GM12865 (cell line): ENCODE results near the gene ITGAD.

Experiments used
- DNase-seq: peaks from one replicate; pipeline ENCODE4 v3.0.0; 2010; ENCODE audit warnings: low read depth
- H3K4me3 ChIP-seq: 2 replicates; pipeline ENCODE4 v1.5.1; 2011; ENCODE audit warnings: mild to moderate bottlenecking, low read depth, low read length, control low read depth
- TF ChIP-seq, protein P1 (sequence below): IDR thresholded peaks from 2 replicates; pipeline ENCODE4 v1.5.1; 2011; ENCODE audit warnings: low read length, control low read depth, low read depth, inconsistent platforms; ENCODE audit not compliant: insufficient read depth; ENCODE audit errors: missing control alignments

Gene ITGAD

GRCh38 chr16:31458844-31459686 lies 65.9 kb downstream of the ITGAD start, which contains the start of gene ARMC5:
ARMC5 (plus strand) TSS chr16:31459501; CDS start chr16:31459525, 24 bp downstream.
- peak within 1 kb of the TSS; percentile 85 for H3K4me3 ChIP-seq
- peak; percentile 99 for DNase-seq
- TF ChIP-seq, protein P1, sequence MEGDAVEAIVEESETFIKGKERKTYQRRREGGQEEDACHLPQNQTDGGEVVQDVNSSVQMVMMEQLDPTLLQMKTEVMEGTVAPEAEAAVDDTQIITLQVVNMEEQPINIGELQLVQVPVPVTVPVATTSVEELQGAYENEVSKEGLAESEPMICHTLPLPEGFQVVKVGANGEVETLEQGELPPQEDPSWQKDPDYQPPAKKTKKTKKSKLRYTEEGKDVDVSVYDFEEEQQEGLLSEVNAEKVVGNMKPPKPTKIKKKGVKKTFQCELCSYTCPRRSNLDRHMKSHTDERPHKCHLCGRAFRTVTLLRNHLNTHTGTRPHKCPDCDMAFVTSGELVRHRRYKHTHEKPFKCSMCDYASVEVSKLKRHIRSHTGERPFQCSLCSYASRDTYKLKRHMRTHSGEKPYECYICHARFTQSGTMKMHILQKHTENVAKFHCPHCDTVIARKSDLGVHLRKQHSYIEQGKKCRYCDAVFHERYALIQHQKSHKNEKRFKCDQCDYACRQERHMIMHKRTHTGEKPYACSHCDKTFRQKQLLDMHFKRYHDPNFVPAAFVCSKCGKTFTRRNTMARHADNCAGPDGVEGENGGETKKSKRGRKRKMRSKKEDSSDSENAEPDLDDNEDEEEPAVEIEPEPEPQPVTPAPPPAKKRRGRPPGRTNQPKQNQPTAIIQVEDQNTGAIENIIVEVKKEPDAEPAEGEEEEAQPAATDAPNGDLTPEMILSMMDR = peak; percentile 70

GRCh38 chr16:31459687-31460581 lies 66.8 kb downstream of the ITGAD start:
- peak overlapping the region; percentile 85 for H3K4me3 ChIP-seq
- TF ChIP-seq, protein P1 = no peak
- DNase-seq = peak; percentile 99

DNA sequence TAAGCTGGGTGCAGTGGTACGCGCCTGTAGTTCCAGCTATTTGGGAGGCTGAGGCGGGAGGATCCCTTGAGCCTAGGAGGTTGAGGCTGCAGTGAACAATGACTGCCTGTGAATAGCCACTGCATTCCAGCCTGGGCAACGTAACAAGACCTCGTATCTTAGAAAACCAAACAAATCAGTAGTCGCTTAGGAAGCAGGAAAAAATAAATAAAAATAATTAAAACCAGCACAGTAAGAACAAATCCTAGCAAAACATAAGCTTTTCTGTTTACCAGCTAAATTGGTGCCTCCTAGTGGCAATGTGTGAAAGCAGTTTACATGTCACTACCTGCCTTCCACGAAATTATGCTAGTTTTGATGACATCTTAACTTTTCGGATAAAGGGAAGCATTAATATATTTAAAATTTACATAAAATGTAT lies 67.5 kb downstream of the ITGAD start:
- peak; percentile 59 for DNase-seq
- TF ChIP-seq, protein P1 = peak; percentile 60
- H3K4me3 ChIP-seq = peak overlapping the region; percentile 85

GRCh38 chr16:31461201-31461920 lies 68.2 kb downstream of the ITGAD start:
- TF ChIP-seq, protein P1 = no peak
- no peak overlapping the region for H3K4me3 ChIP-seq
- DNase-seq = no peak

DNA sequence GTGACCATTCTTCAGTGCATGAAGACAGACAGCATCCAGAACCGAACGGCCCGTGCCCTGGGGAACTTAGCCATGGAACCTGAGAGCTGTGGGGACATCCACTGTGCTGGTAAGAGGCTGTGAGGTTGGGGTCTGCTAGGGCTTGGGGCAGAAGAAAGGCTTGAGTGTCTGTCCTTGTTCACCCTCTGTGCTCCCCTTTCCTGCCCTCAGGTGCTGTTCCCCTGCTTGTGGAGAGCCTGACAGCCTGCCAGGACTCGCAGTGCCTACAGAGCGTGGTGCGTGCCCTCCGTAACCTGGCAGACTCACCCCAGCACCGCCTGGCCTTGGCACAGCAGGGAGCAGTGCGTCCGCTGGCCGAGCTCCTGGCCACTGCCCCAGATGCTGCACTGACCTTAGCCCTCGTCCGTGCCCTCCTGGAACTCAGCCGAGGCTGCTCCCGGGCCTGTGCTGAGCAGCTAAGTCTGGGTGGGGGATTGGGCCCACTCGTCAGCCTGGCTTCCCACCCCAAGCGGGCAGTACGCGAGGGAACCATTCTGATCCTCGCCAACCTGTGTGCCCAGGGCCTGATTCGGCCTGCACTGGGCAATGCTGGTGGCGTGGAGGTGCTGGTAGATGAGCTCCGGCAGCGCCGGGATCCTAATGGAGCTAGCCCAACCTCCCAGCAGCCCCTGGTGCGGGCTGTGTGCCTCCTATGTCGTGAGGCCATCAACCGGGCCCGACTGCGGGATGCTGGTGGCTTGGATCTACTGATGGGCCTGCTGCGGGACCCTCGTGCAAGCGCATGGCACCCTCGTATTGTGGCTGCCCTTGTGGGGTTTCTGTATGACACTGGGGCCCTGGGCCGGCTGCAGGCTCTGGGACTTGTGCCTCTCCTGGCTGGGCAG lies 69.0 kb downstream of the ITGAD start:
- DNase-seq = no peak
- no peak overlapping the region for H3K4me3 ChIP-seq
- TF ChIP-seq, protein P1 = no peak
